GM21381 (cell line): ENCODE measurements around the gene UGT1A4.

Source experiments
- ATAC-seq: cut with Tn5 transposase; IDR thresholded peaks from one replicate; pipeline ENCODE4 v1.9.1; 2021; ENCODE audit warnings: mild to moderate bottlenecking, moderate library complexity; ENCODE audit not compliant: unreplicated experiment

The UGT1A4 gene

DNA sequence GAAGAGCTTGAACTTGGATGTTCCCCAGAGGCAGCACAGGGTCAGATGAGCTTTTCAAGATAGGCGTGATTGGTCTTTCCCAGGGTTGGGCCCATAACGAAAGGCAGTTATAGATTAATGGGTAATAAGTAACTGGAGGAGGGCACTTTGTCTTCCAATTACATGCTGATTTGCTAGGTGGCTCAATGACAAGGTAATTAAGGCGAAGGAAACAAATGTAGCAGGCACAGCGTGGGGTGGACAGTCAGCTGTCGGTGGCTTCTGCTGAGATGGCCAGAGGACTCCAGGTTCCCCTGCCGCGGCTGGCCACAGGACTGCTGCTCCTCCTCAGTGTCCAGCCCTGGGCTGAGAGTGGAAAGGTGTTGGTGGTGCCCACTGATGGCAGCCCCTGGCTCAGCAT is at the start of gene UGT1A4:
Gene UGT1A4, plus strand, starts transcription at position 185 of the 400 bp plus-strand sequence. Its CDS starts 85 bp downstream, at position 270.
- no peak for ATAC-seq

DNA sequence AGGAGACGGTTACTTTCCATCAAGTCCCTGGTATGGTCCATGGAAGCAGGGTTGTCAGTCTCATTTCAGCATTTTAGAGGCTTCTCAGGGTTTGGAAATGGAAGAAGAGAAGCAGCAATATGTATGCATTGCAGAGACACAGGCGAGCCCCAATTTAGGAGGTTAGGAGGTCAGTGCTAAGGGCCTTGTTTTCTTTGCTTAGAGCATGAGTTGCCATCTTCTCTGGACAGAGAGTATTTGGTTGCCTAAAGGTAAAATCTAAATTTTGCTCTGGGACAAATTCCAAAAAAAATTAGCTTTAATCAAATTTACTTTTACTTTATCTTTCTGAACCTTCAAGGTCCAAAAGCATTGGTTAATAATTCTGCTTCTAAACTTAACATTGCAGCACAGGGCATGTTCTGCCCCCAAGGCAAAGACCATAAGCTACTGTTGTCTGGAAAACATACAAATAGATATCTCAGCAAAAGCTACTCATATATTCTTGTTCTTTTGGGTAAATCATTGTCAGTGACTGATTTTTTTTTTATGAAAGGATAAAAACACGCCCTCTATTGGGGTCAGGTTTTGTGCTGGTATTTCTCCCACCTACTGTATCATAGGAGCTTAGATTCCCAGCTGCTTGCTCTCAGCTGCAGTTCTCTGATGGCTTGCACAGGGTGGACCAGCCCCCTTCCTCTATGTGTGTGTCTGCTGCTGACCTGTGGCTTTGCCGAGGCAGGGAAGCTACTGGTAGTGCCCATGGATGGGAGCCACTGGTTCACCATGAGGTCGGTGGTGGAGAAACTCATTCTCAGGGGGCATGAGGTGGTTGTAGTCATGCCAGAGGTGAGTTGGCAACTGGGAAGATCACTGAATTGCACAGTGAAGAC is 47.0 kb upstream of the UGT1A4 start, which contains the start of gene UGT1A9:
Gene UGT1A9, plus strand, starts transcription at position 609 of the 872 bp plus-strand sequence. Its CDS starts 37 bp downstream, at position 646.
- ATAC-seq = no peak

DNA sequence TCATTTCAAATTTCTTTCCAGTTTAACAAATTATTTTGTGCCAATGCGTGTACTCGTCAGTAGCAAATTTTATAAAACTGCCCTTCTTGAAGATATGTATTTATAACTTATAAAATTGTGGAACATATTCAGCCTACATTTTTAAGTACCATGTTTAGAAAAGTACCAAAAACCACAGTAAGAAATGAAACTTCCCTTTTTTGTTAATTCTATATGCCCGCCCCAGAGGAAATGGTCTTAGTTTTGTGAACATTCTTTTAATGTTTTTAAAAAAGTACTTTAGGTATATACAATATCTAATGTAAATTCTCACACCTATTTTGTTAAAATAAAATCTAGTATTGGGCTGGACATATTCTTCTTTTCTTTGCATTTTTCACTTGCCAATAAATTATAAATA is 45.6 kb upstream of the UGT1A4 start:
- no peak for ATAC-seq

DNA sequence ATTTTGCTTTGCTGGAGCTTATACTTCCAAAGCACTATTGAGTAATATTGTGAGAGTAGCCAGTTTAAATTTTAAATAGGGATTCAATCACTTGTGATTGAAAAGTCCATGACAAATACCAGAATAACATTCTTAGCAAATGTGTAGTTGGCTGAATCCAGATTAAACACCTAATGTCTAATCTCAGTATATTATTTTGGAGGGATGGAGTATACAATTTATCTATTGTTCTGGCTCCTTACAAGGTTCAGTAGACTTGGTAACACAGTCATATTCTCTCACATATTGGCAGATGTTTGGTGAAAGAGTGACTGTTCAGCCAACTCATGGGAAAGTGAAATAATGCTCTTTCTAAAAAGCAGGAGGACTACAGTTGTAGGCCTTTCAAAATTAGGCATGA is 44.6 kb upstream of the UGT1A4 start:
- no peak for ATAC-seq

DNA sequence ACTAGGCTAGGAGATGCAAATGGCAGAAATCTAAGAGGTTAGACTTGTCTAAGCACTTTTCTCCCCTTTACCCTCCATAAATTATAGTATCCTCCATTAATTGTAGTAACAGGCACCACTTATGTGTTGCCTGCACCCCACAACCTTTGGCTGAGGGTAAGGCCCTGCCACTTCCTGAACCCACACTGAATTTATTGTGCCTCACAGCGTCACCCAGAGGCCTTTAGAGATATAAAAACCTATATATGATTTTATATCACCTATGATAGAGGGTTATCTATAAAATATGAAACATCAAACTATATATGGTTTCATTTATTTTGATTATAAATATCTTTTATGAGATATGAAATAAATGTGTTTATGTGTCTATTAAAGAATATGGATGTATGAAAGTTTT is 44.2 kb upstream of the UGT1A4 start:
- no peak for ATAC-seq

DNA sequence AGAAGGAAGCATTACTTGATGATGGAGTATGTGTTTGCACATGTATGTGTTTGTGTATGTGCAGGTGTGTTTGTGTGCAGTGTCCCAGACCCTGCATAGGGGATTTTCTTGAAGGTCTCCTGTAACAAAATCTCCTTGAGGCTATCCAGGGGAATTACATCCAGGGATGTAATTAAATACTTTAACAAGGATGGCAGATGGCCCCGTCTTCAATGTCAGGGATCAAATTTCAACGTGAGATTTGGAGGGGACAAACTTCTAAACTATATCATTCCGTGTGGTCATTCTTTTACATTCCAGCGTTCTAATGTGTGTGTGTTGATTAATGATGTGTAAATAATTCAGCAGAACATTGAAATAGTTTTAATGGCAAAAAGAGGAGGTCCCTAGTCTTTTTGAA is 43.5 kb upstream of the UGT1A4 start:
- no peak for ATAC-seq

DNA sequence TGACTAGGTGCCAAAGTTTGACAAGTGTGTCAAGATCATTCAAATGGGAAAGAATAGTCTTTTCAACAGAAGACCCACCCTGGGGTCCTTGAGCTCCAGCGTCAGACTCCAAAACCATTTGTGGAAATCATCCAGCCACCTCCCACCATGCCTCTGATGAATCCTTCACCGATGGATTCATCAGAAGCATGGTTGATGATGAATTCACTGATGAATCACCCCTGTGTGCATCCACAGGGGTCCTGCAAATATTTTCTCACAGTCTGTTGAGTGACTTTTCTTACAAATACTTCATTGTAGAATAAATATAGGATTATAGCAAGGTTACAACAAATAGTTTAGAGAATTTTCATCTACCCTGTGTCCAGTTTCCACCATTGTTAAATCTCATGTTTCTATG is 42.5 kb upstream of the UGT1A4 start:
- no peak for ATAC-seq

DNA sequence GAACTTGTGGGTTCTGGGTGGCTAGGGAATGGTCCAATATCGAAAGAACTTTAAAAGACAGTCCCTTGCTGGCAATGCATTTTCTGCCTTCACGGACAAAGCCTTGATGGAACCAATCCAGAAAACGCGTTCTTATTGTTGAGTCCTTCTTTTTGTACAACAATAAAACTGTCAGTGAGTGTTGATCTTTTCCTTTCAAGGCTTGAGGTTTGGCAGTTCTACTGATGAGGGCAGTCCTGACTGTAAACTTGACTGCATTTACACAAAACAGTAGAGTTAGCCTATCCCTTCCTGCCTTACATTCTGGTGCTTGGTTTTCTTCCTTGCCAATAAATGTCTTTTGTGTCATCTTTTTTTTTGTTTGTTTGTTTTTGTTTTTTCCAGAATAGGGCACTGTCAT is 39.3 kb upstream of the UGT1A4 start:
- no peak for ATAC-seq

DNA sequence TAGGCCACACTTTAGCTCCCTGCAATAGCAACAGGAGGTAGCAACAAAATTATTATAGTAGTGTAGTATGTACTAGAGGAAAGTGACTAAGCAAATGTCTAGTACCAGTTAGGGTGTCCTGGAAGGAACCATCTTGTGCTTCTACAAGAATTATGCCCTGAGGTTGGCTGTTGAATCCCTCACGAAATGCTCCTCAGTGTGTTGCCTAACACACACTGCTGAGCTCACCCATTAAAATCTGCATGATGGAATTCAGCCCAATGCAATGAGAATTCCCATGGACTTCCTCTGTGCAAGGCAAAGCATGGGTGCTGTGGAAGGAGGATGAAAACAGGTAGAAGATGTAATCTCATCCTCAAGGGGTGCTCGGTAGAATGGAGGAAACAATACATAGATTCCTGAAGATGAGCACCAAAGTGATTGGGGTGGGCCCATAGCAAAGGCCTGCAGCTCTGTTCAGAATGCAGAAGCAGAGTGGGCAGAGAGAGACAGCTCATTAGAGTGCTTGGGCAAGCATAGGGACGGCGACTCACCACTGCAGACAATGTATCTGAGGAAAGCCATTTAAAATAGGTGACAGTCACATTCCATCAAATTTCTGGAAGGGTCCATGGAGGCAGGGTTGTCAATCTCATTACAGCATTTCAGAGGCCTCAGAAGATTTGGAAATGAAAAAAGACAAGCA is 38.0 kb upstream of the UGT1A4 start:
- no peak for ATAC-seq

DNA sequence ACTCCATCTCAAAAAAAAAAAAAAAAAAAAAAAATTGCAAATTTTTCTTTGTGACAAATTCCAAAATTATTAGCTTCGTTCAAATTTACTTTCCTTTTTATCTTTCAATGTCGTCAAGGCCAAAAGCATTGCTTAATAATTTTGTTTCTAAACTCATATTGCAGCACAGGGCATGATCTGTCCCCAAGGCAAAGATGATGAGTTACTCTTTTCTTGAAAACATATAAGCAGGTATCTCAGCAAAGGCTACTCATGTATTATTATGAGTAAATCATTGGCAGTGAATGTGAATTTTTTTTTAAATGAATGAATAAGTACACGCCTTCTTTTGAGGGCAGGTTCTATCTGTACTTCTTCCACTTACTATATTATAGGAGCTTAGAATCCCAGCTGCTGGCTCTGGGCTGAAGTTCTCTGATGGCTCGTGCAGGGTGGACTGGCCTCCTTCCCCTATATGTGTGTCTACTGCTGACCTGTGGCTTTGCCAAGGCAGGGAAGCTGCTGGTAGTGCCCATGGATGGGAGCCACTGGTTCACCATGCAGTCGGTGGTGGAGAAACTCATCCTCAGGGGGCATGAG is 36.9 kb upstream of the UGT1A4 start, which contains the start of gene UGT1A7:
Gene UGT1A7, plus strand, starts transcription at position 381 of the 579 bp plus-strand sequence. Its CDS starts 37 bp downstream, at position 418.
- no peak for ATAC-seq

DNA sequence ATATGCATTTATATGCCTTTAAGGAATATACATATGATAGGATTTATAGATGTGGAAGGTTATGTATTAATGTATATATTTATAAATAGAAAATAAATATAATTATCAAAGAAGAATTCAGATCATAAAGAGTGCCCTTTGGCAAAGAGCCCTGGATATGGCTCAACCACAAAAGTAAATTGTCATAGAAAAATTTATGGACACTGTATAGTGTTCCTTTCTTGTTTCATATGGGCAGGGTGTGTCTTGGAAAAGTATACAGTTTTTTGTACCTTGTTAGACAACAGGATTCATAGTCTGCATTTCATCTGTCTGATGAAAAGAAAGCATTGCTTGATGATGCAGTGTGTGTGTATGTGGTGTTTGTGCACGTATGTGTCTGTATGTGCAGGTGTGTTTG is 33.9 kb upstream of the UGT1A4 start:
- ATAC-seq = no peak

DNA sequence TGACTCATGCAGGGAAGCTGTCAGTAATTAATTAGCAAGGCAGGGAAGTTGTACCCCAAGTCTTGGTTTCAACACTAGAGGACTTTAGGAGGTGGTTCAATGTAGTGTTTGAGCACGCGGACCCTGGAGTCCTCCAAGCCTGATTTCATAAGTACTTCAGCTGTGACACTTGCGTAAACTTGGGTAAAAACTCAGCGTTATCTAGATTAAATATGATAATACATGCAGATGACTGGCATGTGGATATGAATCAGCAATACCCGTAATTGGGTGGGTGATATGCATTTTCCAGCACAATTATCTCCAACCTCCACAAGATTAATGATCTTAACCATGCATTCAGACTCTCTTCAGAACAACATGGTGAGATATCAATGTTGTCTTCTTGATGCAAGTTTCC is 31.6 kb upstream of the UGT1A4 start:
- ATAC-seq = no peak

DNA sequence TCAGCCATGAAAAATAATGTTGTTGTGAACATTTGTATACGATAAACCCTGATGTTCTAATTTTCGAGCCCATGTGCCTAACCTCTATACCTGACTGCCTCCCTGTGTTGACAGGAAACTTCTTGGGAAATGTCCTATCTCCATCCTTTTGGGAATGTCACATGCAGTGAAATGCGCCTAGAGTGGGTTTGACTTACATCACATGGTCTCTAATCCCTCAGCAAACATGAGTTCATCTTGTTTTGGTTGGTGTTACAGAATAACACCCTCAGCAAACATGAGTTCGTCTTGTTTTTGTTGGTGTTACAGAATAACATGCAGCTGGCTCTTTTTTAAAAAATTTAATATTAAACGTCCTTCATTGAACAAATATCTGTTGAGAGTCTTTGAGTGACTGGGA is 30.2 kb upstream of the UGT1A4 start:
- ATAC-seq = no peak

DNA sequence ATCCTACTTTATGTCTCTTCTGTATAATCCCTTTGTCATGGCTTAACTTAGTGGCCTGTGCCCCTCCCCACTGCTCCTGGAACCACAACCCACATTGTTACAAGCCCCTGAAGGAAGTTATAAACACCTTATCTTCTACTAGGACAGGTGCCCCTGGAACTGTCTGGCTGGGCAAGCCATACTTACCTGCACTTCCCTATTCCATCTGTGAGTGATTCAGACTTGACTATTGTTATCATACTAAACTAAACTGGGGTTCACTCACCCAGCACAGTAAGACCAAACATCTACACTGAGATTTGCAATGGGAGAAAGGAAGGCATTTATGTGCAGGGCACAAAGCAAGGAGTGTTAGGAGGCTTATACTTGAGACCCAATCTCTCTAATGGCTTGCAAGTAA is 29.5 kb upstream of the UGT1A4 start:
- no peak for ATAC-seq

DNA sequence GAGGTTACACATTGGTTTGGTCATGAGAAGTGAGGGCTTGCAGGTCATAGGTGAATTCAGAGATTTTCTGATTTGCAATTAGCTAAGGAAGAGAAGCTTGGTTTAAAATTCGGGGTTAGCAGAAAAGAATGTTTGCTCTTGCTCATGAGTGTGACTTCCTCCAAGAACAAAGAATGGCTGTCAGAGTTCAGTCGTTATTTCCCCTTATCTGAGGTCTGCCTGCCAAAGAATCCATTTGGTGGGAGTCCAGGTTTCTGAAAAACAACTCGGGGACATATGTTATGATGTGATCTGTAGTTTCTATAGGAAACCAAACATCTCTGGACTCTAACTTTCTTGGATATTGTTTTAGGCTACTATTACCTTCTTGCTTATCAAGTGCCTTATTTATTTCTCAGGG is 29.0 kb upstream of the UGT1A4 start:
- ATAC-seq = no peak

DNA sequence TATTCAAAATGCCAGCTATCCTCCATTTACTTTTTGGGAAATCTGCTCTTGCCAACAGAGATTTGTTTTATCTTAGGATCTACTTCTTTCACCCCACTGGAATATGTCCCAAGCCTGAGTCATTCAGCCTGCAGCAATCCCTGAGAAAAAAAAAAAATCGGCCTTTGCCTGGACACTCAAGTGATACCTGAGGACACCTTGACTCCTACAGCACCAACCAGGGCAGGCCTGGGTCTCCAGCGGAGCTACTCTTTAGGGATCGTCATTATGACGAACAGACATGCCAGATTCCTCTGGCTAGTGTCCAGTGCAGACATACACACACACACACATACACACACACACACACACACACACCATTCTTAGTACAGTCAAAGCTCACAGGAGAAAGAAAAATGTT is 28.1 kb upstream of the UGT1A4 start:
- ATAC-seq = no peak

DNA sequence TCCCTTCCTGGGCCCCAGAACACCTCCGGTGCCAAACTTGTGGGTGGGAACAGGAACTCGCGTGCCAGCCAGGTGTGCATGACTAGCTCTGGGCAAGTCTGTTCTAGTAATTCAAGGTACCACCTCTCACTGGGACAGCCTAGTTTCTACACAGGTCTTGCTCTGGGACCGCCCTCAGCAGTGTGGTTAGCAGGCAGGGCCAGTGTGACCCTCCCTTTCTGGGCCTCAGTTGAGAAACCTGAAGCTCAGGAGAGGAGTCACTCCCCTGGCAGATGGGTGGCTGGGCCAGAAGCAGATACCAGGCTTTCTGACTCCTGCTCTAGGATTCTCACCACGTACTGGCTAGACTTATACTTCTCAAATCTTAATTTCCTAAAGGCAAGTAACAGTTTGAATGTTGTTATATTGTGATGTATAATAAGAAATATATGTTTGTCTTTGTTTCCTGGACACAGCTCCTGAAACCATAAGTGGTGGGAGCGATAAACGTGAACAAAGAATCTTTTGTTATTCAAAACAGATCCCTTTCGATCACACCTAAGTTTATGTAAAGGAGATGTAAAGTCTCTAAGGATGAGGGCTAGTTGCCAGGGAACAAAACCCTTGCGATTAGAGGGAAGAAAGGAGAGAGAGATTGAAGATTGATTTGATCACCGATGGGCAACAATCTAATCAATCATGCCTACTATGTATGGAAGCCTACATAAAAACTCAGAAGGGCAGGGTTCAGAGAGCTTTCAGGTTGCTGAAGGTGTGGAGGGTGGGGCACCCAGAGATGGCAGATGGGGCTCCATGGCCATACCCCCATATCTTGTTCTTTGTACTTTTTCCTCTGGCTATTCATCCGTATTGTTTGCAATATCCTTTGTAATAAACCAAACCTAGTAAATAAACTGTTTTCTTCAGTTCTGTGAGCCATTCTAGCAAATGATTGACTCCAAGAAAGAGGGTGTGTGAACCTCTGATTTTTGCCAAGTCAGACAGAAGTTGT is 26.8 kb upstream of the UGT1A4 start:
- no peak for ATAC-seq

DNA sequence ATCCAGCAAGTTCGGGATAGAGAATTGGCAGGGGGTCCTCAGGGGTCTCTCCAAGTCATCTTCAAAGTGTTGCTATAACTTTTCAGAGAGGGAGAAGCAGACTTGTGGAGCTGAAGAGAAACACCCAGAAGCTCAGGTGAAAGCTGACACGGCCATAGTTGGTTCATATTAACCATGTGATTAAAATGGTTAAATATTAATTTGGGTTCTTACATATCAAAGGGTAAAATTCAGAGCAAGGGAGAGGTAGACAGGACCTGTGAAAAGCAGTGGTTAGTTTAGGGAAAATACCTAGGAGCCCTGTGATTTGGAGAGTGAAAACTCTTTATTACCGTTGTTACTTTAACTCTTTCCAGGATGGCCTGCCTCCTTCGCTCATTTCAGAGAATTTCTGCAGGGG is 25.9 kb upstream of the UGT1A4 start, which contains the start of gene UGT1A6:
Gene UGT1A6, plus strand, starts transcription at position 243 of the 400 bp plus-strand sequence. Its CDS starts 115 bp downstream, at position 358.
- no peak for ATAC-seq

DNA sequence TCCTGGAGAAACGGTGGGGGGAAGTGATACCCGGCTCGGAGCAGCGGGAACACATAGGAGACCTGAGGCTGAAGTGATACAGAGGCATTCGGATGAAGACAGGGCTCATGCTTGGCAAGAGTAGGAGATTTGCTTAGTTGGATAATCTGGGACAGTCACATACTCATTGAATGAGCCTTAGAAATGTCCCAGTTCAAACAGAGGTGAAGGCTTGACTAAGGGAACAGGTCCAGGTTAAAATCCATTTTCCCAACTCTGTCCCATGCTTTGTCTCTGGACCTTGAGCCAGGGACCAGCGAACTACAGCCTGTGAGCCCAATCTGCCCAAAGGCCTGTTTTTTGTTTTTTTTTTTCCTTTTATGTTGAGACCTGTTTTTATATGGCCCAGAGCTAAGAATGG is 24.6 kb upstream of the UGT1A4 start:
- no peak for ATAC-seq

DNA sequence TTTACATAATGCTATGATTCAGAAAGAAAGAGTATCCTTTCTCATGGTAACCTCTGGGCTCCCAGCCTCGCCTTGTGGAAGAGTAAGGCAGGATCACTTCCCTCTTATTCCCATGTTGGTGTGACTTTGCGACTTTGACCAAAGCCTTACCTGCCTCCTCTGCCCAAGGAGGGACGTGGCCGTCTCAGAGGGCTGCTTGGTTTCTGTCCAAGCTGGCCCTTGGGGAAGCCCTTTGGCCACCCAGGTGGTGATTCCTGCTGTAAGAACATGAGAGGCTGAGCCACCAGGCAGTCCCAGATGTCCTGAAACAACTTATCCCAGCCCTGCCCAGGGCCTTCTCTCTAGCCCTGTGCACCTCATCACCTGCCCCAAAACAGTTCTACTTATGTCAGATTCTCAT is 19.8 kb upstream of the UGT1A4 start:
- ATAC-seq = no peak
